Large intestine (tissue), 3 donors: Measurements from ENCODE around the gene FRMD4B. TPM values are rescaled to one million over a fixed set of nuclear protein-coding genes. Genes with fewer than 3 reads are reported as not detected.

Experiments
- DNase-seq, 2 donors: peaks; one replicate each; pipeline versions ENCODE4 v3.0.0 to v3.0.0-alpha.2; 2013
- H3K27ac ChIP-seq: one replicate; pipeline ENCODE4 v1.5.1; 2013; ENCODE audit warnings: low read length
- H3K27me3 ChIP-seq: 2 replicates; pipeline ENCODE4 v1.6.1; 2013; ENCODE audit warnings: low read length; ENCODE audit not compliant: control insufficient read depth, insufficient read depth
- H3K36me3 ChIP-seq: 2 replicates; pipeline ENCODE4 v1.6.1; 2013; ENCODE audit warnings: low read length; ENCODE audit not compliant: control insufficient read depth, insufficient read depth
- H3K4me1 ChIP-seq: one replicate; pipeline ENCODE4 v1.6.1; 2013; ENCODE audit warnings: low read length; ENCODE audit not compliant: control insufficient read depth, insufficient read depth
- H3K4me3 ChIP-seq: one replicate; pipeline ENCODE4 v1.5.1; 2013; ENCODE audit warnings: low read length
- H3K9me3 ChIP-seq: one replicate; pipeline ENCODE4 v1.6.1; 2013; ENCODE audit warnings: mild to moderate bottlenecking, low read depth, low read length, moderate library complexity; ENCODE audit not compliant: control insufficient read depth
- WGBS: methylation state at CpG from one replicate; pipeline ENCODE4 v1.1.5; 2013; ENCODE audit warnings: low lambda C conversion rate; ENCODE audit not compliant: insufficient coverage; 5-methylcytosine and 5-hydroxymethylcytosine counted together
- polyA plus RNA-seq: library from polyadenylated mRNA; unstranded; fragments of 120-200 nt; gene quantifications from one replicate; pipeline ENCODE4 v1.2.1, GENCODE V29; 2013

Gene FRMD4B
- polyA plus RNA-seq, 1 donor: 15.7 TPM

- Histone ChIP-seq H3K27ac (no peak overlapping the region), H3K9me3 (no peaks in the 10 kb centered on the region), H3K4me1 (no peaks in the 10 kb centered on the region), H3K4me3 (no peak overlapping the region), H3K36me3 (no peaks in the 10 kb centered on the region), H3K27me3 (no peaks in the 10 kb centered on the region)
- no CpG with 5 or more reads among the region's 5 CpGs for WGBS
- no peak for DNase-seq
These were observed 35.1 kb upstream of the FRMD4B start for GRCh38 chr3:69420781-69421520.

GRCh38 chr3:69419276-69419675, 33.4 kb upstream of the FRMD4B start:
- no CpG with 5 or more reads among the region's 3 CpGs for whole genome bisulfite sequencing
- Histone ChIP-seq H3K4me3 (no peak overlapping the region), H3K9me3 (no peaks in the 10 kb centered on the region), H3K27ac (no peak overlapping the region), H3K4me1 (no peaks in the 10 kb centered on the region), H3K27me3 (no peaks in the 10 kb centered on the region), H3K36me3 (no peaks in the 10 kb centered on the region)
- no peak for DNase-seq

- no peaks in the 10 kb centered on the region for H3K9me3 ChIP-seq
- no peak overlapping the region for H3K4me3 ChIP-seq
- no peaks in the 10 kb centered on the region for H3K4me1 ChIP-seq
- H3K36me3 ChIP-seq: no peaks in the 10 kb centered on the region
- no peak for DNase-seq
- WGBS: 100% methylated on average over 1 of the region's 5 CpGs
- no peaks in the 10 kb centered on the region for H3K27me3 ChIP-seq
- no peak overlapping the region for H3K27ac ChIP-seq
These were observed 31.7 kb upstream of the FRMD4B start for GRCh38 chr3:69417541-69418078.

- WGBS: 89% methylated on average over 7 of the region's 9 CpGs
- no peaks in the 10 kb centered on the region for H3K36me3 ChIP-seq
- no peaks in the 10 kb centered on the region for H3K9me3 ChIP-seq
These were observed 27.8 kb upstream of the FRMD4B start for GRCh38 chr3:69413551-69414207.

GRCh38 chr3:69411346-69411745, 25.5 kb upstream of the FRMD4B start:
- Histone ChIP-seq H3K27me3 (no peaks in the 10 kb centered on the region), H3K36me3 (no peaks in the 10 kb centered on the region), H3K4me3 (no peak overlapping the region), H3K27ac (no peak overlapping the region), H3K4me1 (no peaks in the 10 kb centered on the region), H3K9me3 (no peaks in the 10 kb centered on the region)
- DNase-seq: no peak
- 60% methylated on average over 1 of the region's 3 CpGs for WGBS

More at GRCh38 chr3:69413551-69414207, 27.8 kb upstream of the FRMD4B start:
- Histone ChIP-seq H3K27ac (no peak overlapping the region), H3K4me1 (no peaks in the 10 kb centered on the region), H3K4me3 (no peak overlapping the region), H3K27me3 (no peaks in the 10 kb centered on the region)
- no peak for DNase-seq

GRCh38 chr3:69410301-69410700, 24.4 kb upstream of the FRMD4B start:
- DNase-seq: peak; percentile 57 to 58
- 20% methylated on average over 2 of the region's 8 CpGs for WGBS
- Histone ChIP-seq H3K27ac (no peak overlapping the region), H3K4me3 (no peak overlapping the region), H3K36me3 (no peaks in the 10 kb centered on the region), H3K9me3 (no peaks in the 10 kb centered on the region), H3K27me3 (no peaks in the 10 kb centered on the region), H3K4me1 (no peaks in the 10 kb centered on the region)

- H3K4me3 ChIP-seq: no peak overlapping the region
- H3K4me1 ChIP-seq: no peaks in the 10 kb centered on the region
- H3K36me3 ChIP-seq: no peaks in the 10 kb centered on the region
- no peak overlapping the region for H3K27ac ChIP-seq
- no peaks in the 10 kb centered on the region for H3K27me3 ChIP-seq
- DNase-seq: no peak
- WGBS: no CpG with 5 or more reads among the region's 1 CpG
- H3K9me3 ChIP-seq: no peaks in the 10 kb centered on the region
These were observed 23.9 kb upstream of the FRMD4B start for GRCh38 chr3:69409831-69410230.

GRCh38 chr3:69409011-69409410, 23.1 kb upstream of the FRMD4B start:
- Histone ChIP-seq H3K4me3 (no peak overlapping the region), H3K36me3 (no peaks in the 10 kb centered on the region), H3K9me3 (no peaks in the 10 kb centered on the region), H3K4me1 (no peaks in the 10 kb centered on the region), H3K27ac (no peak overlapping the region), H3K27me3 (no peaks in the 10 kb centered on the region)
- WGBS: no CpG with 5 or more reads among the region's 4 CpGs
- no peak for DNase-seq

GRCh38 chr3:69408542-69408941, 22.7 kb upstream of the FRMD4B start:
- H3K27ac ChIP-seq: no peak overlapping the region
- 71% methylated on average over 1 of the region's 5 CpGs for WGBS
- no peaks in the 10 kb centered on the region for H3K27me3 ChIP-seq

GRCh38 chr3:69407908-69408307, 22.0 kb upstream of the FRMD4B start:
- Histone ChIP-seq H3K36me3 (no peaks in the 10 kb centered on the region), H3K27ac (no peak overlapping the region), H3K4me1 (no peaks in the 10 kb centered on the region), H3K9me3 (no peaks in the 10 kb centered on the region), H3K27me3 (no peaks in the 10 kb centered on the region), H3K4me3 (no peak overlapping the region)
- no peak for DNase-seq
- WGBS: 100% methylated on average over 2 of the region's 7 CpGs

More at GRCh38 chr3:69408542-69408941, 22.7 kb upstream of the FRMD4B start:
- Histone ChIP-seq H3K36me3 (no peaks in the 10 kb centered on the region), H3K4me3 (no peak overlapping the region), H3K4me1 (no peaks in the 10 kb centered on the region), H3K9me3 (no peaks in the 10 kb centered on the region)
- no peak for DNase-seq
